DND-41 (cell line): ENCODE results near the gene PLD5.
"Not testable (repeated sequence)": the region's sequence is repeated elsewhere in the genome, so short reads cannot be mapped to it uniquely, and the experiment has no call there.

Experiments used
- EZH2 ChIP-seq: IDR thresholded peaks from 3 replicates; pipeline ENCODE4 v1.6.1; 2012; ENCODE audit warnings: borderline replicate concordance, low read depth, mild to moderate bottlenecking, moderate library complexity, low read length, inconsistent platforms; ENCODE audit not compliant: severe bottlenecking
- TF ChIP-seq, protein P1 (sequence below): IDR thresholded peaks from 2 replicates; pipeline ENCODE4 v1.5.1; 2012; ENCODE audit warnings: borderline replicate concordance, low read length, moderate library complexity, mild to moderate bottlenecking; ENCODE audit not compliant: poor library complexity, severe bottlenecking; ENCODE audit errors: extremely low read depth

DNA sequence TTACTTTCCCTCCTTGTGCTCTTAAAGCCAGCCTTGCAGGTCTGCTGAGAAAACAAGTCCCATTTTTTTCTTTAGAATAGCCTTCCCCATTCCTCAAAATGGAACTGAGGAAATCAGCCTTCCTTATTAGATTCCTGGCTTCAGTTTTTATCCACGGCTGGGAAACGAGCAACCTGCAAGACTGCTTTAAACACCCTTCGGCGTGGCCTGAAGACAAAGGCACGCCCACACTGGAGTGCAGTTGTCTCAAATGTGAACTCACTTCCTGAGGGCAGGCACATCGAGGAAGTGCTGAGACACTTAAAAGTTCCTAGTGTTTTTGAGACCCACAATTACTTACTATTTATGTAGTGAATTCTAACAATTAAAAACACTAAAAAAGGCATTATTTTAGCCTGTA is 148.4 kb downstream of the PLD5 start:
- TF ChIP-seq, protein P1, sequence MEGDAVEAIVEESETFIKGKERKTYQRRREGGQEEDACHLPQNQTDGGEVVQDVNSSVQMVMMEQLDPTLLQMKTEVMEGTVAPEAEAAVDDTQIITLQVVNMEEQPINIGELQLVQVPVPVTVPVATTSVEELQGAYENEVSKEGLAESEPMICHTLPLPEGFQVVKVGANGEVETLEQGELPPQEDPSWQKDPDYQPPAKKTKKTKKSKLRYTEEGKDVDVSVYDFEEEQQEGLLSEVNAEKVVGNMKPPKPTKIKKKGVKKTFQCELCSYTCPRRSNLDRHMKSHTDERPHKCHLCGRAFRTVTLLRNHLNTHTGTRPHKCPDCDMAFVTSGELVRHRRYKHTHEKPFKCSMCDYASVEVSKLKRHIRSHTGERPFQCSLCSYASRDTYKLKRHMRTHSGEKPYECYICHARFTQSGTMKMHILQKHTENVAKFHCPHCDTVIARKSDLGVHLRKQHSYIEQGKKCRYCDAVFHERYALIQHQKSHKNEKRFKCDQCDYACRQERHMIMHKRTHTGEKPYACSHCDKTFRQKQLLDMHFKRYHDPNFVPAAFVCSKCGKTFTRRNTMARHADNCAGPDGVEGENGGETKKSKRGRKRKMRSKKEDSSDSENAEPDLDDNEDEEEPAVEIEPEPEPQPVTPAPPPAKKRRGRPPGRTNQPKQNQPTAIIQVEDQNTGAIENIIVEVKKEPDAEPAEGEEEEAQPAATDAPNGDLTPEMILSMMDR, result not testable (repeated sequence)
- TF ChIP-seq EZH2, result not testable (repeated sequence)
